ENCODE results near the gene CHRNA4. TPM values are rescaled to one million over a fixed set of nuclear protein-coding genes. Genes with fewer than 3 reads are reported as not detected.

CHRNA4 gene
- total and polyA plus RNA-seq, 3 donors from 2014 or later, result 3.3 to 8.3 (median 7.4) TPM

DNA sequence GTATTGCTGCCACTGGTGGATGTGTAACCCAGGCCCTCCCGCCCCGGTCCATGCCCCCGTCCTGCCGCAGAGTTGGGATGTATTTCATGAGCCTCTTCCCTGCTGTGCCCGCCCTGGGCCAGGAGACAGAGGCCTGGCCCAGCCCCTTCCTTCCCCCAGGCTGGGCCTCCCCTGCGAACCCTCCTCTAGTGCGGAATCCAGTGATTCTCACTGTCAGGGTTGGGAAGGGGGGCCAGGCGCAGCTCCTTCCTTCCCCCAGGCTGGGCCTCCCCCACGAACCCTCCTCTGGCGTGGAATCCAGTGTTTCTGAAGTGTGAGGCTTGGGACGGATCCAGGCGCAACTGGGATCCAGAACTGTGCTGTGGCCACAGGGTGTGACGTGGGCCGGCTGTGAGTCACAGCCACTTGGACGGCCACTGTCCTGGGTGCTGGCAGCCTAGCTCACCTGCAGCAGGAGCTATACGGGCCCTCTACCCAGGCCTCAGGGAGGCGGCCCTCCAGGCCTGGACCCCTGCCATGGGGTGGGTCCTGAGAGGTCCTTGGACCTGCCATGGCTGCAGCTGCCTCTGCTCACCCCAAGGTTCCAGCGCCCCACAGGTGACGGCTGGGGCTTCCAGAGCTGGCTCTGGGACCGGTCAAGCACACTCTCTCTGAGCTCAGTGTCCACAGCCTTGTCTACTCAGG, 39.9 kb downstream of the CHRNA4 start:
- H3K27me3 ChIP-seq, result no peaks in the 10 kb centered on the region
- DNase-seq, result no peak
- H3K36me3 ChIP-seq (ENCODE audit: low read depth, missing control alignments), result no peaks in the 10 kb centered on the region
- no peak overlapping the region for H3K27ac ChIP-seq
- H3K9me3 ChIP-seq, result no peaks in the 10 kb centered on the region
- H3K4me1 ChIP-seq, result no peaks in the 10 kb centered on the region
- intact Hi-C loops (cut with DNase I; ENCODE audit: low total_unique reads), result no loop called here
- no peak for TF ChIP-seq POLR2A (IDR thresholded peaks at IDR 0.05)
- TF ChIP-seq, protein P1, sequence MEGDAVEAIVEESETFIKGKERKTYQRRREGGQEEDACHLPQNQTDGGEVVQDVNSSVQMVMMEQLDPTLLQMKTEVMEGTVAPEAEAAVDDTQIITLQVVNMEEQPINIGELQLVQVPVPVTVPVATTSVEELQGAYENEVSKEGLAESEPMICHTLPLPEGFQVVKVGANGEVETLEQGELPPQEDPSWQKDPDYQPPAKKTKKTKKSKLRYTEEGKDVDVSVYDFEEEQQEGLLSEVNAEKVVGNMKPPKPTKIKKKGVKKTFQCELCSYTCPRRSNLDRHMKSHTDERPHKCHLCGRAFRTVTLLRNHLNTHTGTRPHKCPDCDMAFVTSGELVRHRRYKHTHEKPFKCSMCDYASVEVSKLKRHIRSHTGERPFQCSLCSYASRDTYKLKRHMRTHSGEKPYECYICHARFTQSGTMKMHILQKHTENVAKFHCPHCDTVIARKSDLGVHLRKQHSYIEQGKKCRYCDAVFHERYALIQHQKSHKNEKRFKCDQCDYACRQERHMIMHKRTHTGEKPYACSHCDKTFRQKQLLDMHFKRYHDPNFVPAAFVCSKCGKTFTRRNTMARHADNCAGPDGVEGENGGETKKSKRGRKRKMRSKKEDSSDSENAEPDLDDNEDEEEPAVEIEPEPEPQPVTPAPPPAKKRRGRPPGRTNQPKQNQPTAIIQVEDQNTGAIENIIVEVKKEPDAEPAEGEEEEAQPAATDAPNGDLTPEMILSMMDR (IDR thresholded peaks at IDR 0.05), result no peak
- no peak overlapping the region for H3K4me3 ChIP-seq
- WGBS, 2 donors, result 56 to 83% methylated on average over 10 to 19 of the region's 20 CpGs

DNA sequence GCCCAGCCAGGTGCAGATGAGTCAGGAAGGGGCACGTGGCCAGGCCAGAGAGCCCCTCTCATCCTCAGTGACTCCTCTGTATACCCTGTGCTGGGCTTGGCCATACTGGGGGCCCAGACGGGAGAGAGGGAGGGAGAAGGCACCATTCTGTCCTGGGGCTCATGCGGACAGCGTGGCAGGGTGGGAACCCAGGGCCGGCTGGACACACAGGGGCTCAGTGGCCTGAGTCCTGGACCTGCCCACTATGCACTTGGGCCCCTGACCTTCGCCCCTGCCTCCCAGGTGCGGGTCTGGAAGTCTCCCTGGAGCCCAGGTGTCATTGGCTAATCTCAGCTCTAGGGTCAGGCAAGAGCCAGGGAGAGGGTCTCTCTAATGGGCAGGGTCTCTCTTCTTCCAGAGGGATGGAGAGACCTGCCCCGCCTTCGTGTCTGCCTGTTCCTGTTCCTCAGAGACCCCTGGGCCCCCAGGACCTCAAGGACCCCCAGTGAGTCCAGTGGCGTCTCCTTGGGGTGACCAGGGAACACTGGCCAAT, 40.5 kb downstream of the CHRNA4 start:
- H3K9me3 ChIP-seq, result no peaks in the 10 kb centered on the region
- H3K27ac ChIP-seq, result no peak overlapping the region
- TF ChIP-seq POLR2A (IDR thresholded peaks at IDR 0.05), result no peak
- TF ChIP-seq, protein P1 (IDR thresholded peaks at IDR 0.05), result no peak
- DNase-seq, result no peak
- H3K36me3 ChIP-seq (ENCODE audit: low read depth, missing control alignments), result no peaks in the 10 kb centered on the region
- intact Hi-C loops (cut with DNase I; ENCODE audit: low total_unique reads), result no loop called here
- H3K4me3 ChIP-seq, result no peak overlapping the region
- H3K27me3 ChIP-seq, result no peaks in the 10 kb centered on the region
- H3K4me1 ChIP-seq, result peaks cover 3% of the 10 kb centered on the region
- WGBS, 2 donors, result 85 to 90% methylated on average over 4 to 10 of the region's 10 CpGs

DNA sequence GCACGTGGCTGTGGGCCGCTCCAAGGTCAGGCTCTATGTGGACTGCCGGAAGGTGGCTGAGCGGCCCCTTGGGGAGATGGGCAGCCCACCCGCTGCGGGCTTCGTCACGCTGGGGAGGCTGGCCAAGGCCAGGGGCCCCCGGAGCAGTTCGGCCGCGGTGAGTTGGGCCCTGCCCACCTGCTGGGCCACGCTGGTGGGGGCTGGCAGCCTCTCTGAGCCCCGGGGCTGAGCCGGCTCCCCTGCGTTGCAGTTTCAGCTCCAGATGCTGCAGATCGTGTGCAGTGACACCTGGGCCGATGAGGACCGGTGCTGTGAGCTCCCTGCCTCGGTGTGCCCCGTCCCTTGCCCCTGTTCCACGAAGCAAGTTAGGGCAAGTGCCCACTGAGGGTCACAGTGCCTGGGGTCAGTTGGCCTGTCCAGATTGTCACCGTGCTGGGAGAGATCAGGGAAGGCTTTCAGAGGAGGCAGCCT, 41.1 kb downstream of the CHRNA4 start:
- no peaks in the 10 kb centered on the region for H3K36me3 ChIP-seq (ENCODE audit: low read depth, missing control alignments)
- H3K4me1 ChIP-seq, result peaks cover 9% of the 10 kb centered on the region
- intact Hi-C loops (cut with DNase I; ENCODE audit: low total_unique reads), result no loop called here
- H3K4me3 ChIP-seq, result no peak overlapping the region
- no peak overlapping the region for H3K27ac ChIP-seq
- TF ChIP-seq POLR2A (IDR thresholded peaks at IDR 0.05), result no peak
- TF ChIP-seq, protein P1 (IDR thresholded peaks at IDR 0.05), result no peak
- H3K27me3 ChIP-seq, result no peaks in the 10 kb centered on the region
- WGBS, 2 donors, result 65 to 87% methylated on average over 4 to 20 of the region's 23 CpGs
- no peaks in the 10 kb centered on the region for H3K9me3 ChIP-seq
- no peak for DNase-seq

GRCh38 chr20:63319164-63320040, 41.7 kb downstream of the CHRNA4 start:
- Histone ChIP-seq H3K9me3 (no peaks in the 10 kb centered on the region), H3K4me3 (no peak overlapping the region), H3K36me3 (ENCODE audit: low read depth, missing control alignments) (no peaks in the 10 kb centered on the region), H3K27ac (no peak overlapping the region), H3K4me1 (peaks cover 10% of the 10 kb centered on the region), H3K27me3 (no peaks in the 10 kb centered on the region)
- TF ChIP-seq, protein P1 (IDR thresholded peaks at IDR 0.05), result no peak
- no peak for TF ChIP-seq POLR2A (IDR thresholded peaks at IDR 0.05)
- intact Hi-C loops (cut with DNase I; ENCODE audit: low total_unique reads), result loop anchor here (5.0 kb wide), 1 partner anchor 58 kb away; no protein-coding TSS in a partner anchor
- WGBS, 2 donors, result 78 to 90% methylated on average over 14 to 24 of the region's 25 CpGs
- DNase-seq, result no peak

All from testis (tissue), 3 donors.